HEK293T (cell line): ENCODE results near the gene SLC9A9.

Experiments
- CTCF ChIA-PET: fragments of 350-600 bp; formaldehyde crosslinking; extraction: SDS; loops from one replicate; lab custom pipeline; 2021; ENCODE audit warnings: antibody characterized with exemption, inconsistent platforms; lab: Yijun Ruan, JAX
- POLR2A ChIA-PET: fragments of 350-600 bp; formaldehyde crosslinking; extraction: SDS; loops from one replicate; lab custom pipeline; 2020; ENCODE audit warnings: antibody characterized with exemption, inconsistent platforms; lab: Yijun Ruan, JAX
- DNase-seq: peaks from one replicate; pipeline ENCODE4 v3.0.0; 2012; ENCODE audit warnings: mixed read lengths; ENCODE audit errors: extremely low spot score
- ARNT ChIP-seq: fragments of 450-650 bp; IDR thresholded peaks from 2 replicates; pipeline ENCODE4 v1.6.1; 2017; ENCODE audit warnings: mild to moderate bottlenecking
- BHLHE40 ChIP-seq: fragments of 450-650 bp; IDR thresholded peaks from 2 replicates; pipeline ENCODE4 v1.6.1; 2016; ENCODE audit warnings: mild to moderate bottlenecking, moderate library complexity, borderline replicate concordance
- CTBP1 ChIP-seq: fragments of 450-650 bp; IDR thresholded peaks from 2 replicates; pipeline ENCODE4 v1.6.1; 2016; ENCODE audit warnings: borderline replicate concordance
- ELF4 ChIP-seq: fragments of 450-650 bp; IDR thresholded peaks from 2 replicates; pipeline ENCODE4 v1.6.1; 2017; ENCODE audit warnings: antibody characterized with exemption
- FOXA1 ChIP-seq: fragments of 450-650 bp; IDR thresholded peaks from 2 replicates; pipeline ENCODE4 v1.6.1; 2016; ENCODE audit warnings: mild to moderate bottlenecking
- FOXK2 ChIP-seq: fragments of 450-650 bp; IDR thresholded peaks from 2 replicates; pipeline ENCODE4 v1.6.1; 2016; ENCODE audit warnings: mild to moderate bottlenecking
- FOXM1 ChIP-seq: fragments of 450-650 bp; IDR thresholded peaks from 2 replicates; pipeline ENCODE4 v1.6.1; 2017; ENCODE audit warnings: mild to moderate bottlenecking, borderline replicate concordance
- HDGF ChIP-seq: fragments of 450-650 bp; IDR thresholded peaks from 2 replicates; pipeline ENCODE4 v1.6.1; 2017; ENCODE audit warnings: antibody characterized with exemption, borderline replicate concordance
- L3MBTL2 ChIP-seq: fragments of 450-650 bp; conservative IDR thresholded peaks from 2 replicates; pipeline ENCODE4 v1.6.1; 2016; ENCODE audit warnings: mild to moderate bottlenecking
- LEF1 ChIP-seq: fragments of 450-650 bp; IDR thresholded peaks from 2 replicates; pipeline ENCODE4 v1.6.1; 2017; ENCODE audit warnings: mild to moderate bottlenecking, borderline replicate concordance
- NFRKB ChIP-seq: fragments of 450-650 bp; IDR thresholded peaks from 2 replicates; pipeline ENCODE4 v1.6.1; 2016; ENCODE audit warnings: mild to moderate bottlenecking, moderate library complexity
- PKNOX1 ChIP-seq: fragments of 450-650 bp; IDR thresholded peaks from 2 replicates; pipeline ENCODE4 v1.6.1; 2016
- SP1 ChIP-seq: fragments of 450-650 bp; IDR thresholded peaks from 2 replicates; pipeline ENCODE4 v1.6.1; 2017
- SUZ12 ChIP-seq: fragments of 450-650 bp; IDR thresholded peaks from 2 replicates; pipeline ENCODE4 v1.6.1; 2016; ENCODE audit warnings: mild to moderate bottlenecking
- TARDBP ChIP-seq: fragments of 450-650 bp; IDR thresholded peaks from 2 replicates; pipeline ENCODE4 v1.6.1; 2016
- ZNF384 ChIP-seq: fragments of 450-650 bp; IDR thresholded peaks from 2 replicates; pipeline ENCODE4 v1.6.1; 2016

Gene SLC9A9

DNA sequence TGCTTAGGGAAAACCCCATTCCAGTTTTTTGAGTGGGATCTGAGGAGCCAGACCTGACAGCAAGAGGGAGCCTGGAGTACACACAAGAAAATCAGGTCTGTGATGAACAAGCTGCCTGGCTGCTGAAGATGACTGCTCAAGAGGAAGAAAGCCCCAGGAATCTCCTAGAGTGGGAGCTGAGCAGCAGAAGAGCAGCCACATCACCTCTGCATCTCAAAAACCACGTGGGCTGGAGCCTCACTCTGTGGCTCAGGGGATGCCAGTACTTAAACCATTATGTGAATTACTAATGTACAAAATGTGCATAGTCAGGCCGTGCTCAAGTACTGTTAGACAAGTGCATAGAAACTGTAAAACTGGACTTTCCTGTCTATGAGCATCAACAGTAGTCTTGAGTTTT lies 52.4 kb downstream of the SLC9A9 start:
- TF ChIP-seq LEF1 (no peak), HDGF (no peak), BHLHE40 (no peak), ZNF384 (no peak), NFRKB (no peak), ARNT (no peak), SUZ12 (no peak), PKNOX1 (no peak), FOXK2 (no peak), CTBP1 (no peak), ELF4 (no peak)
- ChIA-PET POLR2A (no interaction called here), CTCF (interaction anchor here (0.6 kb wide), 1 partner anchor 17 kb away, joined by 3 read pairs; no protein-coding TSS in a partner anchor)
- DNase-seq, result no peak

DNA sequence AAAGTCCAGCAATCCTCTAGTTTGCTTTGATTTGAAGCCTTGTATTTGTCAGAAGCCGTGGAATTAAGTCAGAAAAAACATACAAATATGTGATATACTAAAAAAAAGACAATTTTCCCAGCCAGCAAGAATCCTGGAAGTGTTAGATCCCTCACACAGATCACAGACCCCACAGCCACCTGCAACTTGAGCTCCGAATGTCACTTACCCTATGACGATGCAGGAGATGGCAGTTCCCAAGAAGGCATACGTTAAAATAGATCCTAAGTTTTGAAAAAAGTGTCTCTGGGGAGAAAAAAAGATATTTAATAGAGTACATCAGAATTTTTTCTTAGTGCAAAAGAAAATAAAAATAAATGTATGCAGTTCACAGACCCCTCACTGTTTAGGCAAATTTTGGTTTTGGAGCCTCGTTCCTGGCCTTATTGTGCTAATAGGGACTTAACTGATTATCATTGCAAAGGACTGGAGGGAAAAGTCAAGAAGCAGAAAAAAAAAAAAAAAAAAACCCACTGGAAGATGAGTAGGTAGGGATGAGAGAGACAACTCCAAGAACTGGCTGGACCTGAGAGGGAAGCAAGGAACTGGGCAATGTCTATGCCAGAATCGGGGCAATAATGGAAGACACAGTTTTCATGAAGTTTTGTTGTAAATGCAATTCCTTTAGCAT lies 53.3 kb downstream of the SLC9A9 start:
- DNase-seq, result no peak
- POLR2A ChIA-PET, result no interaction called here
- no peak for TF ChIP-seq PKNOX1
- CTCF ChIA-PET, result no interaction called here

- TF ChIP-seq SP1, result no peak
- no peak for TF ChIP-seq HDGF
- no peak for TF ChIP-seq L3MBTL2
- no peak for TF ChIP-seq SUZ12
- TF ChIP-seq NFRKB, result no peak
- TF ChIP-seq FOXK2, result no peak
- TF ChIP-seq TARDBP, result no peak
- no peak for TF ChIP-seq LEF1
- no peak for TF ChIP-seq BHLHE40
- no peak for TF ChIP-seq CTBP1
- no peak for TF ChIP-seq ARNT
- TF ChIP-seq ELF4, result no peak
- no peak for TF ChIP-seq ZNF384
- no peak for TF ChIP-seq PKNOX1
- no peak for TF ChIP-seq FOXM1
- TF ChIP-seq FOXA1, result no peak
- DNase-seq, result no peak
- POLR2A ChIA-PET, result no interaction called here
- CTCF ChIA-PET, result no interaction called here
Observed at GRCh38 chr3:143793971-143794370, 54.3 kb downstream of the SLC9A9 start.

DNA sequence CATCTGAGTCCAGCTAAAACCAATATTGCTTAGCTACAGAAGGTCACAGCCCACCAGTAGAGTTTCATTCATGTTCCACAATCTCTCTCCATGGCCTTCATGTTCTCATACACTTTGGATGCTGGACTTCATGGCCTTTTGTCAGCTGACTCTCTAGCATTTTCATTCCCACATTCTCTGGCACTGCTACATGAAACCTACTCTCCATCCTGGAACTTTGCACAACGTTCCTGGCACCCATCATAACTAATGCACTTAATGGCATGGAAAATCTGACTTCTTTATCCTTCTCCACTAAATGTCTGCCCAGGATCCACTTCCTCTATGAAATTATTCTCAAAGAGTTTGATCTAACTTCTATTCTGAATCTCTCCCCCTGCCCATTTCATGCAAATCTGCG lies 56.9 kb downstream of the SLC9A9 start:
- TF ChIP-seq PKNOX1 (no peak), LEF1 (no peak), FOXA1 (no peak), FOXM1 (no peak), CTBP1 (no peak), NFRKB (no peak), SUZ12 (no peak)
- ChIA-PET CTCF (no interaction called here), POLR2A (no interaction called here)
- DNase-seq, result no peak

DNA sequence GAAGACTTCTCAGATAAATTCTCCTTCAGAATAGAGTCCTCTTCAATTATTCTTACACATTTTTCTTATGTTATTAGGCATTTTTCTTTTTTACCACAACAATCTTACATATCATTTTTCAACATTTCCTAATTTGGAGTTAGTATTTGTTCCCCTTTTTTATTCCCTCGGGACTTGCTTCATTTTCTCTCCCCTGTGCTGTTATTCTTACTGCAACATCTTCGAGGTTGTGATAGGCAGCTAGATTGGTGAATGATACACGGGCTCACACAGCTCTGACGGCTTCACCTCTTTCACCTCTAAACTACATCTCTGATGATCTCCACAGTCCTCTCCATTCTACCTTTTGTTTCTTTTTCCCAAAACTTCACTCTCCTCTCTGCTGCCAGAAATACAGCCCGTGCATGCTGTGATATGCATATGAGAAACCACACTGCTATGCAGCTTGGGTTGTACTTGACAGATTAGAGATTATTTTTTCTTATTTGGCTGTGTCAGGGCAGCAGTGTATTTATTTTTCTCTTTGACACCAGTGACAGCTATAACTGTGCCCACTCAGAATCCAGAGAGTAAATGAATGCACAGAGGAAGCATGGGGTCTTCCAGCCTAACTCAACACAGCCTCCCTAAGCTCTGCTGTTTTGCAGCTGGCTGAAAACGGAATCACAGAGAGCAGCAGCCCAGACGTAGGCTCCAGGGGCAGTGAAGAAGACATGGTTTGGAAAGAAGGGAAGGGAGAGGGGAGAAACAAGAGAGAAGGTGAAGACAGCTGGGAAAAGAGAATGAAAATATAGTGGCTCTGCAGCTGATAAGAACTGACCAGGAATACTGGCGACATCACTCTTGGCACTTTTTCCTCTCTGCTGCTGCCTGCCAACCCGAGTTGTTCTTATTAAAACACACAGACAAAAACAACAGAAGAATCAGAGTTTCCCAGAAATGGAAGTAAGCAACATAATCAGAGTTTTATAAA lies 61.8 kb downstream of the SLC9A9 start:
- ChIA-PET CTCF (interaction anchor here (0.7 kb wide), 1 partner anchor 1161 kb away, joined by 3 read pairs; no protein-coding TSS in a partner anchor), POLR2A (no interaction called here)
- no peak for DNase-seq
- TF ChIP-seq ARNT, result no peak
- no peak for TF ChIP-seq BHLHE40
- TF ChIP-seq SUZ12, result no peak
- TF ChIP-seq NFRKB, result no peak
- no peak for TF ChIP-seq L3MBTL2
- no peak for TF ChIP-seq FOXA1
- no peak for TF ChIP-seq ZNF384
- no peak for TF ChIP-seq TARDBP
- TF ChIP-seq LEF1, result no peak
- no peak for TF ChIP-seq HDGF
- no peak for TF ChIP-seq ELF4
- TF ChIP-seq SP1, result no peak
- no peak for TF ChIP-seq CTBP1
